ENCODE measurements around the gene SIPA1L3.

The SIPA1L3 gene

DNA sequence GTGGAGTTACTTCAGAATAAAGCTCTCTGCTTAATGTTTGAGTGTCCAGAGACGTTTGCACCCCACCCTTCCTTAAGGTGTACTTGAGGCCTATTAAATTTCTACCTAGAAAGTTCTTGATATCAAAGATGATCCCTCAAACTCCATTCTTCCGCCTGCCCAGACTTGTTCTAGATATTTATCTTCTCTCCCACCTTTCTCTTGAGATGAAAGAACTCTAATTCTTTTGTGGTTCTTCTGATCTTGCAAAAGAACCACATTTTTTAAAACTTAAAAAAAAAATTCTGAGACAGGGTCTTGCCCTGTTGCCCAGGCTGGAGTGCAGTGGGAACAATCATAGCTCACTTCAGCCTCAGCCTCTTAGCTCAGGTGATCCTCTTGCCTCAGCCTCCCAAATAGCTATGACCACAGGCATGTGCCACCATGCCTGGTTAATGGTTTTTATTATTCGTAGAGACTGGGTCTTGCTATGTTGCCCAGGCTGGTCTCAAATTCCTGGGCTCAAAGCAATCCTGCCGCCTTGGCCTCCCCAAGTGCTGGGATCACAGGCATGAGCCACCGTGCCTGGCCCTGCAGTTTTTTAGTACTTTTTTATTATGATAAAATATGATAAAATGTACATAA lies 94.3 kb downstream of the SIPA1L3 start:
- no peak for DNase-seq (ENCODE audit: low read depth)

DNA sequence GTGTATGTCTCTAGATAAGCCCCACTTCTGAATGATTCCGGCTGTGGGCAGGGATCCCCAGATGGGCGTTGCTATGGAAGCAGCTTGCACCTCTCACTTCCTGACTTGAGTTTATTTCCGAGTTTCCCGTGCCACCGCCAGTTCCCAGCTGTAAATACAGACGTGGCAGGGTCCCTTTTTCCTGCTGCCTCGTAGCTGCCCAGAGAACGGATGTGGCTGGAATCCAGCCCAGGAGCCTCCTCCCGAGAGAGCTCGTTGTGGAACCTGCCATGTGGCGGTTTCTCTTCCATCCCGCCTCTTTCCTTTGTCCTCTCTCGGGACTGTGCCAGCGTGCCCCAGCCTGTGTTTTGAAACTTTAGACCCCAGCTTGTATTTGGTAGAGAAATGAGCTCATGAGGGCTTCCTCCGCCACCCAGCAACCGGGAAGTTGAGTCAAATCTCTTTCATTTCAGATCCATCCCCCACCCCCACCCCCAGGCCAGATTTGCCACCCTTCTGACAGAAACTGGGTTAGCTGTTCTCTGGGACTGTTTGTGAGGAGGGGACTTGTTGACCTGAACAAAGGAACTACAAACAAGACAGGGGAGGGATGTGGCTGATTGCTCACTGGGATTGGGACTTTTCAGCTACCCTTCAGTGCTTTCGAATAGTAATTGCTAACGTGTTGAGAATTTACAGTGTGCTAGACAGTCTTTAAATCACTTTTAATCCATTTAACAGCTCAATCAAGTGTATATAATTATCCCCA lies 96.6 kb downstream of the SIPA1L3 start:
- no peak for DNase-seq (ENCODE audit: low read depth)

GRCh38 chr19:38004186-38004520 lies 97.1 kb downstream of the SIPA1L3 start:
- no peak for DNase-seq (ENCODE audit: low read depth)

DNA sequence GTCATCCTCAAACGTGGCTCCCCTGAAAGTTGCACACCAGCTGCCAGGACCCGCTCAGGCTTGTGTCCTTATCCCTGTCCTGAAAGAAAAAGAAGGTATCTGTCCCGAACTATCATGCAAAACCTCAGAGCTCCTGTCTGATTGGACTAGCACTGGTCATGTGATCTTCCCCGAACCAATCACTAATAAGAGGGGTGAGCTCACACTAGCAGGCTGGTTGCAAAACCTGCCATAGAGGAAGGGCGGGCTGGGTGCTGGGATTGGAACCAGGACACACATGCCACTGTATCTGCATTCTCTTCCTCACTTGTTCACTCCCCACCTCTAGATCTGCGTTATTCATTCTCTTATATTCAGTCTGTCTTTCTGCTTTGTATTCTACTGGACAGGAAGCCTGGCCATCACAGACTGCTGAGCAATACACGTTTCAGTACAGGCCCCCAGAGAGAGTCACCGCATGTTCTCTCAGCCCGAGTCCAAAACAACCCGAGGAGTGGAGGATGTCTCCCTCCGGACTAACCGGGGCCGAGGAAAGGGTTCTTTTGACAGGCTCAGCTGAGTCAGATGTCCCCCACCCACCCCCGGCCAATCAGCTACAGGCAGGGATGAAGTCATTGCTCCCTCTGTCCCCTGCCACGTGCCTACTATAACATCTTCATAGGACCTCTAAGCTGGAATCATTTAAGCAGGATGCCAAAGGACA lies 97.7 kb downstream of the SIPA1L3 start:
- no peak for DNase-seq (ENCODE audit: low read depth)

GRCh38 chr19:38005224-38005614 lies 98.2 kb downstream of the SIPA1L3 start:
- DNase-seq (ENCODE audit: low read depth), result no peak

DNA sequence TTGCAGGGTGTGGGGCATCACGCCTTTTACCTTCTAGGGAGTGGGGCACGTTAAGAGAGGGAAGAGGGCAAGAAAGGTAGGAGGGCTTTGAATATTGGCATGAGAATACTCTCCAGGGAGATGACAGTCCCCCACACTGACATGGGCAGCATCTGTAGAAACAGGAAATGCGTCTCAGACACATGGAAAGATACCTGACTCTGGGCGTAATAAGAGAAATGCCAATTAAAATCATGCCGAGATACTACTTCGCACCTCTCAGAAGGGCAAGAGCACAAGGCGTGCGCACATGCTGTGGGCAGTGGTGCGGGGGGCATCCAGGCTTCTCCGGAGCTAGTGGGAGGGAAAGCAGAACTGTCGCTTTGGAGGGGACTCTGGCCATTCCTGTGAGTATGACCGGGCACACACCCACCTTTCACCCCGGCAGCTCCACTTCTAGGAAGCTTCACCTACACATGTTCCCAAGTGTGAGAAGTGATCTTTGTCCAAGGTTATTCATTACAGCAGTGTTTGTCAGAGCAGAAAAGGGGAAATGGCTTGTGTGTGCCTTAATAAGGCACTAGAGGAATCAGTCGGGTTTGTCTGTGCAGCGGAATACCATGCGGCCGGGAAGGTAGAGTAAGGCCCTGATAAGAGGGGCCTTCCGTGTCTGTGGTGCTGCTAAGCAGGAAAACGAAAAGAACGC lies 99.5 kb downstream of the SIPA1L3 start:
- no peak for DNase-seq (ENCODE audit: low read depth)

DNA sequence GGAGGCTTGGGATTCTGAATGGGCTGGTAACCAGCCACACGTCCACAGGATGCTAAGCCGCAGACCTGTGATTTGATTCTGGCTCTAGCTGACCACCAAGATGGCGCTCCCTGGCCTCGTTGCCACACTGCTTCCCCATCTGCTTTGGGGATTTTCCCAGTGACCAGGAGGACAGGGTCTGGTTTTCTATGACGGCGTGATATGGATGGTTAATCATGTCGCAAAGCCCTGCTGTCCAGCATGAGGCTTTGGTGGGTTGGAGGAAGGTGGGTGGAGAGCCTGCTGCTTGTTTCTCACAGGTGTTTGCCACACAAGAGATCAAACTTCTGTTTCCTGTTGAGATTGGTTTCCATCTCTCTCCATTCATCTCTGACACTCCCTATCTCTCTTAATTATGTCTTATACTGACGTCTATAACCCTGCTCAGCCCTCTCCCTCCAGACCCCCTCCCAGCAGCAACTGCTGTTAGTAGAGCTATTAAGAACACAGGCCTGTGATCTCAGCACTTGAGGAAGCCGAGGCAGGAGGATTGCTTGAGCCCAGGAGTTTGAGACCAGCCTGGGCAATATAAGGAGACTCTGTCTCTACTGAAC lies 102.7 kb downstream of the SIPA1L3 start:
- DNase-seq (ENCODE audit: low read depth), result no peak

GRCh38 chr19:38011426-38011825 lies 104.4 kb downstream of the SIPA1L3 start:
- no peak for DNase-seq (ENCODE audit: low read depth)

DNA sequence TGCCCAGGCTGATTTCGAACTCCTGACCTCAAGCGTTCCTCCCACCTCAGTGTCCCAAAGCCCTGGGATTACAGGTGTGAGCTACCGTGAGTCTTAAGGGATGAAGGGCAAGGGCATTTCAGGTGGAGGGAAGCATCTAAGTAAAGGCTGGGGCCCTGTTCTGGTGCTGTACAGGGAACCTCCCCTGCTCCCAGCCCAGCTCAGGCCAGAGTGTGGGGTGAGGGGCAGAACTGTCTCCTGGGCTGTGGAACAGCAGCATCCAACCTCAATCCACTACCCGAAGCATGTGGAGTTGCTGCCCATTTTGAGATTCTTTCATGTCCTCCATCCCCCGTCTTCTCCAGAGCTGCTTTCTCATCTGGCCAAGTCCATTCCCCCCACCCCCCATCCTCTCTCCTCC lies 105.3 kb downstream of the SIPA1L3 start:
- no peak for DNase-seq (ENCODE audit: low read depth)

- no peak for DNase-seq (ENCODE audit: low read depth)
Measured at GRCh38 chr19:38012944-38013343, 105.9 kb downstream of the SIPA1L3 start.

DNA sequence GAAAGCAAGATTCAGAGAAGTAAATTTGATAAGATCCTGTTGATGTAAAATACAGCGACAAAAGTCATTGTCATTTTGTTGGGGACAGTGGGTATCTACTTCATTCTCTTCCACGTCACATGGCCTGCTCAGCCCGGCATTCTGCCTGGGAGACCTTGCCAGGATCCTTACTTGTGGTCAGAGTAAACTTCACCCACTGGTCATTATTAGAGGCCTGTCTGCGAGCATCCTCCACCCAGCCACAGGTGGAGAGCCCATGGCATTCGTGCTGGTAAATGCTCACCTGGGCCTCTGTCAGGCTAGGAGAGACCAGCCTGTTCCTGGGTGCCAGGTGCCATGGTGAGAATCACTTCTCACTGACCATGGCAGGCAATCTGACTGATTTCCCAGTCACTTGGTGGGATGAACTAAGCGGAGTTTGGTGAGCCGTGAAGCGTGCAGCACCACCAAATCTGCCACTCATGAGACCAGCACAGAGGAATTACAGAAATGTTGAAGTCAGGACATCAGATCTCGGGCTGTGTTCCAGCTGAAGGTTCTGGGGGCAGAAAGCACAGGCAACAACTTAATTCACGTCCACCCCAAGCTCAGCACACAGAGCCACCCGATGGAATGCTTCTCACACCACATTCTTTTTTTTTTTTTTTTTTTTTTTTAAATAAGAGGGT lies 107.0 kb downstream of the SIPA1L3 start:
- no peak for DNase-seq (ENCODE audit: low read depth)

DNA sequence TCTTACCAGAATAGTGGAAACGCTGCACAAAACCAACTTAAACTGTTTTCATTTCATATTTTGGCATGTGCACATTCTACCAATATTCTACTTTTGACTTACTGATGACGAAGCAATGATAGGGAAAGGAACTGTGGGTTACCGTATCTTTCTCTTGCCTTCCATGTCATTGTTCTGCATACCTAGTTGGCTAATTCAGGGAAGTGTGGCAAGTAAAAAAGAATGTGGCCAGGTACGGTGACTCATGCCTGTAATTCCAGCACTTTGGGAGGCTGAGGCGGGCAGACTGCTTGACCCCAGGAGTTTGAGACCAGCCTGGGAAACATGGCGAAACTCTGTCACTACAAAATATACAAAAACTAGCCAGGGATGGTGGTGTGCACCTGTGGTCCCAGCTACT lies 108.2 kb downstream of the SIPA1L3 start:
- no peak for DNase-seq (ENCODE audit: low read depth)

- no peak for DNase-seq (ENCODE audit: low read depth)
Measured at GRCh38 chr19:38015761-38016160, 108.8 kb downstream of the SIPA1L3 start.

GRCh38 chr19:38017401-38018151 lies 110.6 kb downstream of the SIPA1L3 start:
- no peak for DNase-seq (ENCODE audit: low read depth)

DNA sequence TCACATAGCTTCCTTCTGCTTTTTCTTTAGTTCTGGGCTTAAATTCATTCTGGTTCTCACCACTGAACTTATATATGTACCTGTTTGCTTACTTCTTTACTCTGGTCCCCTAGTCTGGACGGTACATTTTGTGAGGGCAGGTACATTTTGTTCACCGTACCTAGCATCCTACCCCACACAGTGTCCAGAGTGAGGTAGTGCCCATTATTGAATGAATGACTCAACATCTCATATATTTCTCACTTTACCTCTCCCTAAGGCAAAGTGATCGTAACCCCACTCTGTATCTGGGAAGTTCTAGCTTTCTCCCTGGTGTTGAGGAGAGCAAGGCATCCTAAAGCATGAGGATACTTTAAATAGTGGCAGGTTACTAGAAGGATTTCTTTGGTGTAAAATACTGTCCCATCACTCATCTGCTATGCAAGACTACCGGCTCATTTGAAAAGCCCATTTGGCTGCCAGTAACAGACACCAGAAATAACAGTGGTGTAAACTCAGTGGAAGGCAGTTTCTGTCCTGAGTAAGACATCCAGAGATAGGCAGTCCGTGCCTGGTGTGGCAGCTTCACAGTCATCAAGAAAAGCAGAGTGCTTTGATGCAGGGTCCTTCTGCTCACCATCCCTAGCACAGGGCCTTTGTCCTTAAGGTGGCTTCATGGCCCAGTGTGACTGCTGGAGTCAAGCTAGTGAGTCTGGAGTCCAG lies 111.8 kb downstream of the SIPA1L3 start:
- DNase-seq (ENCODE audit: low read depth), result no peak

GRCh38 chr19:38019396-38019724 lies 112.4 kb downstream of the SIPA1L3 start:
- no peak for DNase-seq (ENCODE audit: low read depth)

- no peak for DNase-seq (ENCODE audit: low read depth)
Measured at GRCh38 chr19:38020311-38020710, 113.3 kb downstream of the SIPA1L3 start.

DNA sequence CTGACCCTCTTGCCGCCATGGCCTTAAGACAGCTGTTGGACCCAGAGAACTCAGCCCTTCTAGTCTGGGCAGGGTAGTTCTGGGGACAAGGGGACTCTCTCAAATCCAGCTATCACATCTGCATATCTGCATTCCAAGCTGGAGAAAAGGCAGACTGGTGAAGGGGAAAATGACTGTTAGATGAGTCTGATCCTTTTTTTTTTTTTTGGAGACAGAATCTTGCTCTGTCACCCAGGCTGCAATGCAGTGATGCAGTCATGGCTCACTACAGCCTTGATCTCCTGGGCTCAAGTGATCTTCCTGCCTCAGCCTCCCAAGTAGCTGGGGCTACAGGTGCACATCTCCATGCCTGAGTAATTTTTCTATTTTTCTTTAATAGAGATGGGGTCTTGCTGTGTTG lies 114.3 kb downstream of the SIPA1L3 start:
- DNase-seq (ENCODE audit: low read depth), result no peak

DNA sequence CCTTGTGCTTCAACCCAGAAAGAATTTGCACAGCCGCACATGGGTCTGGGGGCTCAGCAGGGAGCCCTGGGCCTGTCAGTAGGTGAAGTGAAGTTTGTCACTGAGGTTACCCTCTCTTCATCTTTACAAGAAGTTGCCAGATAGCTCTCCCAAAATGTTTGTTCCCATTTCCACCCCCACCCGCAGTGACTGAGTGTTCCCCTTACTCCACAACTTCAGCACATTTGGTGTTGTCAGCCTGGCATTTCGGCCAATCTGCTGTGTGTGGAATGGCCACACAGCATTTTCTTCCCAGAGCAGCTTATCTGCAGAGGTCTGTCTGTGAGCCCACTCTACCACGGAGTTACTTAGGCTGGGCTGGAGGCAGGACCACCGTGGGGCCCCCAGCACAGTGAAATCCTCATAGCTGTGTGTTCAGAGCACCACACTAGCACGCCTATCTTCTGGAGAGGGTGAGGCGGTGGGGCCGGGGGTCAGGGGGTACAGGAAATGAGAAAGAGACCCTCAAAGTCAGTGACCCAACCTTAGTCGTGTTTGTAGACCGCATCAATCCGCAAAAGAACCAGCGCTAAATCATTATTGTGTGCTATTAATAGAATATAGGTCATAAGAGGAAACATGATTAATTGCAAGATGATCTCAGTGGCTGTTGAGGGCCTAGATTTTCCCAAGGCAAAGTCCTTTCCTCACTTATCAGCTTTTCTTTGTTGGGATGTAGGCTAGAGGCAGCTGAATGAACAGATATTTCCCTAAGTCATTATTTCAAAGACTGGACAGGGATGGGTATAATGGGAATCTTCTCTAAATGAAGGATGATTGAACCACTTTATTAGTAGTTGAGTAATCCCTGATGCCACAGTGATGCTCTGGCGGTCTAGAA lies 116.0 kb downstream of the SIPA1L3 start:
- DNase-seq (ENCODE audit: low read depth), result no peak

All from stimulated activated CD8-positive, alpha-beta memory T cell treated with anti-CD3 and anti-CD28 coated beads, Interleukin-7, amount 100 ng/mL, for 24 hours (primary cell).